Natural killer cell (primary cell): ENCODE data around the gene MGMT. TPM values are rescaled to one million over a fixed set of nuclear protein-coding genes. Genes with fewer than 3 reads are reported as not detected.

Source experiments
- ATAC-seq, 3 donors: fragments of 150-1000 bp in 2 of 3; fragments of 200-7000 bp in 1 of 3; cut with Tn5 transposase; 1 replicate in 1 of 3; 2 replicates in 2 of 3; pipeline ENCODE4 v1.10.0; 2021; ENCODE audit warnings: mild to moderate bottlenecking in 2 of 3, moderate library complexity in 2 of 3
- DNase-seq, 2 donors: peaks; one replicate each; pipeline versions ENCODE4 v3.0.0 to v3.0.0-alpha.2; 2013 to 2021; ENCODE audit warnings: mixed read lengths in 1 of 2
- H3K27ac ChIP-seq: one replicate; pipeline ENCODE4 v1.5.1; 2013; ENCODE audit warnings: mild to moderate bottlenecking, low read length
- H3K27me3 ChIP-seq: one replicate; pipeline ENCODE4 v1.6.1; 2013; ENCODE audit warnings: low read length; ENCODE audit not compliant: control insufficient read depth, insufficient read depth
- H3K36me3 ChIP-seq: one replicate; pipeline ENCODE4 v1.6.1; 2013; ENCODE audit warnings: low read length; ENCODE audit not compliant: control insufficient read depth, insufficient read depth
- H3K4me1 ChIP-seq: one replicate; pipeline ENCODE4 v1.6.1; 2013; ENCODE audit warnings: low read length; ENCODE audit not compliant: control insufficient read depth, insufficient read depth
- H3K4me3 ChIP-seq: one replicate; pipeline ENCODE4 v1.5.1; 2013; ENCODE audit warnings: low read length
- H3K9me3 ChIP-seq: one replicate; pipeline ENCODE4 v1.6.1; 2013; ENCODE audit warnings: low read length; ENCODE audit not compliant: control insufficient read depth, insufficient read depth
- H3K27ac Mint-ChIP-seq, 2 donors: one replicate each; pipeline ENCODE4 v1.8.0; 2022; ENCODE audit warnings: mild to moderate bottlenecking in 2 of 2, mixed read lengths in 2 of 2, moderate library complexity in 1 of 2
- H3K27me3 Mint-ChIP-seq, 2 donors: one replicate each; pipeline ENCODE4 v1.8.0; 2022; ENCODE audit warnings: low read depth in 2 of 2, mixed read lengths in 2 of 2
- H3K36me3 Mint-ChIP-seq: one replicate; pipeline ENCODE4 v1.8.0; 2022; ENCODE audit warnings: mixed read lengths
- H3K4me1 Mint-ChIP-seq, 2 donors: one replicate each; pipeline ENCODE4 v1.8.0; 2022; ENCODE audit warnings: mixed read lengths in 2 of 2
- H3K4me3 Mint-ChIP-seq: one replicate; pipeline ENCODE4 v1.8.0; 2022; ENCODE audit warnings: mild to moderate bottlenecking, moderate library complexity, mixed read lengths
- H3K9me3 Mint-ChIP-seq, 2 donors: one replicate each; pipeline ENCODE4 v1.8.0; 2022; ENCODE audit warnings: mixed read lengths in 2 of 2
- CTCF ChIP-seq: fragments of 200-600 bp; IDR thresholded peaks from one replicate; pipeline ENCODE4 v1.8.0; 2022; ENCODE audit warnings: antibody characterized with exemption
- WGBS: methylation state at CpG from one replicate; pipeline ENCODE4 v1.1.7; 2013; ENCODE audit warnings: missing lambda C conversion rate; ENCODE audit not compliant: insufficient coverage; 5-methylcytosine and 5-hydroxymethylcytosine counted together
- intact Hi-C: fragments of 100-400 bp; cut with micrococcal nuclease; formaldehyde crosslinking; loops from one replicate; pipeline ENCODE4 v1.14.2; 2022
- total RNA-seq, 4 donors: library from RNA; stranded (reverse); fragments of 120-200 nt in 1 of 4; gene quantifications; one replicate each; pipeline versions ENCODE4 v1.2.3 to v1.2.4, GENCODE V29; 2013 to 2022

The MGMT gene
- total RNA-seq, 3 donors from 2014 or later (not counting 1 experiment from before 2014, with no cell fraction given) = 16.5 to 19.7 (median 18.8) TPM

- H3K27me3 Mint-ChIP-seq = peaks cover 0 to 17% of the 10 kb centered on the region in 2 donors
- Histone ChIP-seq H3K27me3 (no peaks in the 10 kb centered on the region), H3K36me3 (no peaks in the 10 kb centered on the region), H3K27ac (no peak overlapping the region), H3K9me3 (peaks cover 5% of the 10 kb centered on the region), H3K4me1 (no peaks in the 10 kb centered on the region), H3K4me3 (no peak overlapping the region)
- intact Hi-C loops = no loop called here
- H3K4me1 Mint-ChIP-seq = peaks cover 5 to 13% of the 10 kb centered on the region in 2 donors
- TF ChIP-seq CTCF = no peak
- H3K27ac Mint-ChIP-seq = no peak overlapping the region
- H3K4me3 Mint-ChIP-seq = no peak overlapping the region
- DNase-seq = no peak
- peaks cover 4 to 10% of the 10 kb centered on the region in 2 donors for H3K9me3 Mint-ChIP-seq
- ATAC-seq = no peak
- WGBS = 40% methylated on average over 1 of the region's 3 CpGs
- H3K36me3 Mint-ChIP-seq = peaks cover 12% of the 10 kb centered on the region
Observed at GRCh38 chr10:129799942-129800341, 332.9 kb downstream of the MGMT start.

GRCh38 chr10:129800796-129801340 is 333.8 kb downstream of the MGMT start:
- peaks cover 4 to 8% of the 10 kb centered on the region in 2 donors for H3K9me3 Mint-ChIP-seq
- no peak for DNase-seq
- 88% methylated on average over 14 of the region's 14 CpGs for WGBS
- H3K4me1 Mint-ChIP-seq = peaks cover 3 to 5% of the 10 kb centered on the region in 2 donors
- H3K9me3 ChIP-seq = peaks cover 3% of the 10 kb centered on the region
- no peaks in the 10 kb centered on the region for H3K27me3 ChIP-seq
- no peak overlapping the region for H3K27ac Mint-ChIP-seq
- no peak overlapping the region for H3K4me3 Mint-ChIP-seq
- H3K36me3 ChIP-seq = no peaks in the 10 kb centered on the region
- peaks cover 12% of the 10 kb centered on the region for H3K36me3 Mint-ChIP-seq
- no peak overlapping the region for H3K27ac ChIP-seq
- H3K4me1 ChIP-seq = no peaks in the 10 kb centered on the region
- no peak for TF ChIP-seq CTCF
- intact Hi-C loops = no loop called here
- ATAC-seq = no peak
- H3K27me3 Mint-ChIP-seq = peaks cover 0 to 17% of the 10 kb centered on the region in 2 donors
- no peak overlapping the region for H3K4me3 ChIP-seq

- no peak overlapping the region for H3K27ac Mint-ChIP-seq
Observed at GRCh38 chr10:129807211-129807610, 340.2 kb downstream of the MGMT start.

More at GRCh38 chr10:129807211-129807610, 340.2 kb downstream of the MGMT start:
- ATAC-seq = no peak
- no peaks in the 10 kb centered on the region for H3K27me3 Mint-ChIP-seq
- no peaks in the 10 kb centered on the region for H3K36me3 ChIP-seq
- H3K4me1 Mint-ChIP-seq = no peaks in the 10 kb centered on the region
- intact Hi-C loops = no loop called here
- H3K9me3 ChIP-seq = no peaks in the 10 kb centered on the region
- peaks cover 6 to 10% of the 10 kb centered on the region in 2 donors for H3K9me3 Mint-ChIP-seq
- no peak overlapping the region for H3K27ac ChIP-seq
- DNase-seq = no peak
- H3K4me1 ChIP-seq = no peaks in the 10 kb centered on the region
- no peaks in the 10 kb centered on the region for H3K27me3 ChIP-seq
- TF ChIP-seq CTCF = no peak
- peaks cover 12% of the 10 kb centered on the region for H3K36me3 Mint-ChIP-seq
- H3K4me3 ChIP-seq = no peak overlapping the region
- 70% methylated on average over 7 of the region's 7 CpGs for WGBS
- H3K4me3 Mint-ChIP-seq = no peak overlapping the region
